Stimulated activated CD8-positive, alpha-beta memory T cell treated with anti-CD3 and anti-CD28 coated beads, Interleukin-2, amount 100 ng/mL, for 48 hours (primary cell): ENCODE results near the gene ADA.

Experiments used
- DNase-seq, 2 donors: peaks; one replicate each; pipeline ENCODE4 v3.0.0-alpha.2; 2020; ENCODE audit warnings: low read depth in 2 of 2

The ADA gene

DNA sequence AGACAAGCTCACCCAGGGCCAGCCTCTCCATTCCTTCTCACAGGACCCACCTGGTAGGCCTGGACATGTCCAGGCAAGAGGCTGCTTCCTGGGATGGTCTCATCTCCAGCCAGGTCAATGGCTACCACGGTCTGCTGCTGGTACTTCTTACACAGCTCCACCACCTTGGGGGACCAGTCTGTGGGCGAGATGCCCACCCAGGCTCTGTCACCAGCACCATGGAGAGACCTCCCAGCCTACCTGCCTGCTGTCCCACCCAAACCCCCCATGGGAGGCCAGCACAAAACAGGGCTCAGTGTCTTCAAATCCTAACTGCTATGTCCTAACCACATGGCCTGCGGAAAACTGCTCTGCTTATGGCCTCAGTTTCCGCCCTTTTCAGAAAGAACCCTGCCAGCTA is 27.3 kb downstream of the ADA start:
- DNase-seq, result no peak

DNA sequence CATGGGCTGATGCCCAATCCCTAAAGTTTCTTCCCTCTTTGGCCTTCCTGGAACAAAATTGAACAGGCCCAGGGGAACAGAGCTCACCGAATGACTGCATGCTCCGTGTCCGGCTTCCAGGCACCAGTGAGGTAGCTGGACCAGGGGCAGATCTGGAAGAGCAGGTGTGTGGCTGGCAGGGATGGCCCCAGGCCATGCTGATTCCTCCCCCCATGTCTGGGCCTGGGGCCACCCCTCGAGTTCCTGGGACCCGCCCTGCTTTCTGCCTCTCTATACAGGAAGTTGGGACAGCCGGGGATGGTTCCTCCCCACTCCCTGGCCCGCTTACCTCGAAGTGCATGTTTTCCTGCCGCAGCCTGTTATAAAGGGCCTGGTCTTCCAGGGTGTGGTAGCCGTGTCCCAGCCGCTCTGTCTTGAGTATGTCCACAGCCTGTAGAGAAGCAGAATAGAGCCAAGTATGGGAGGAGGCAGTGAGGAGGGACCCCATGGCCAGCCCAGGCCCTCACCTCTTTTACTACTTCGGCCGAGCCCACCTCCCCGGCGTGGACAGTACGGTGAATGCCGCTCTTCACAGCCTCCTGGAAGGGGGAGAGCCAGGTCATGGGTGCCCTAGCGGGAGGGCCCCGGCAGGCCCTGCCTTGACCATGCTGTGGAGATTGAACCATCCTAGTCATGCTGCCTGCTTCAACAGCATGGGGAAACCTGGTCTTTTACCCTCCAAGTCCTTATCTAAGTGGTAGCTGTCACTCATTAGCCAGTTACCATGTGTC is 28.8 kb downstream of the ADA start:
- DNase-seq, result no peak

DNA sequence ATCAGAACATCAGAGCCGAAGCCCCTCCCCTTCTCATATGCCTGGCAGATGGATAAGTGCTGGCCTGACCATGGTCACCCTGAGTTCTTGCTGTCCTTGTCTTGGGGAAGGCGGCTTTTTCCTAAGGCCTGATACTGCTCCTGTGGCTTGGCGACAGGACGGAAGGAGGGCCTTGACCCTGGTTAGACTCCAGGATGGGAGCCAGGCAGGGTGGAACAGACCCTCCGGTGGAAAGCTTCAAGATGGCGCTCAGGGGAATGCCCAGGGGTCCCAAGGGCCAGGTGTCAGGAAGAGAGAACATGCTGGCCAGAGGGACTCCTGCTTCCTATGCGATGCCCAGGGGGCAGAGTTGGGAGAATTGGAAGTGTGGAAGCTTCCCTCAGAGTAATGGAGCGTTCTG is 29.6 kb downstream of the ADA start:
- no peak for DNase-seq

DNA sequence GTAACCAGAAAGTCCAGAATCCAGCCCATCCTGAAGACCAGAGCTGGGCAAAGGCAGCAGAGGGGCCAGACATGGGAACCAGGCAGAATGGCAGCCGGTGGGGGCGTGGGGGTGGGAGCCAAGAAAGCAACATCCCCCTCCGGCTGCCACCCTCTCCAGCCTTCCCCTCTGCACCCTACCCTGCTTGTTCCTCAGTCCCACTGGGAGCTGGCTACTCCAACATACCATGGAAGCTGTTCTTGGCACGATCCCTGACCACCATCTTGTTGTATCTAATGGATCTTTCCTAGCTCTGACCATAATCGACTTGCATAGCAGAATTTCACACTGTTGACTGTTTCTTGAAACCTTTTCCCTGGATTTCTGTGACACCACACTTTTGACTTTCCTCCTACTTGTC is 30.2 kb downstream of the ADA start:
- no peak for DNase-seq

DNA sequence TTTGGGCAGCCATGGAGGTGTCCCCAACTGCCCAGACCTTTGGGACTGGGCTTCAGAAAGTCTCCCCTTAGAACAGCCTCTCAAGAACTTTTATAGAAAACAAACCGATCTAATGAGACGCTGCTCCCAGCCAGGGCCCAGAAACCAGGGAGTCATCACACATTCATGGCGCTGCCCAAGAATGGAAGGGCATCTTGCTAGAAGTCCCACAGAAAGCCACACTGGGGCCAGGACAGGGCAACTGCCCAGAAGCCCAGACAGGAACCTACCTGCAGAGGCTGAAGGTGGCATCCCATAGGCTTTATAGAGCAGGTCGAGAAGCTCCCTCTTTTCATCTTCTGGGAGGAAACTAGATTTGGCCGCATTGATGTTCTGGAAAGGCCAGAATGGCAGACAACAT is 31.5 kb downstream of the ADA start:
- no peak for DNase-seq

DNA sequence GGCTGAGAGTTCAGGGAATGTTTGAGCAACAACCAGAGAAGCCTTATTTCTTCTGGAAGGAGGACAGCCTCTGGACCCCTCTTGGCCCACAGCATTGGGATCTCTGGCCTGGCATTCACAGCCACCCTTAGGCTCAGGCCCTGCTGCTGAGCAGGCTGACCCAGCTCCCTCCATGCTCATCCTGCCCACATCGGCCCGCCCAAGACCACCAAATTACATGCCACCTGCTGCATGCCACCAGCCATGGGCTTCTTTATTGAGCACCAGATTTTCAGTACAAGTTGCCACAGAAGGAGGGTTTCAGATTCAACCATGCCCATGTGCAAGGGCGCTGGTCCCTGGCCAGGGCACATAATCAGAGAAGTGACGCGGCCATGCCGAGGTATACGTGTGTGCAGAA is 32.2 kb downstream of the ADA start:
- no peak for DNase-seq

DNA sequence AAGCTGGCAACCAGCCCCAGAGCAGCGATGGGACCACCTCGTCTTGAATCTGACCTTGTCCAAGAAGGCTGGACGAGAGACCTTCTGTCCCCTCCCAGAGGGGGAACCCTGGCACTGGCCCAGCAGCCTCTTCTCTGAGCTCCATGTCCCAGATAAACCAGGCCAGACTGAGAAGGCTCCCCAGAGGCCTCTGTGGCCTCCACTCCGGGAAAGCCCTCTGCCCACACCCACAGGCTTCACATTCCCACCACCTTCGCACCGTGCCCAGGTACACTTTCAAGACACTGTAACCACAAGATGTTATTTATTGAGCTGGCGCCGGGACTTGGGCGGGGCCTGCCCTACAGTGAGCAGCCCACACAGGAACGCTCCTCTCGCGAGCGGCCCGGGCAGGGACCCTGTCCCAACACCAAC is 33.2 kb downstream of the ADA start:
- DNase-seq, result peak in 1 of 2 donors; percentile 11

DNA sequence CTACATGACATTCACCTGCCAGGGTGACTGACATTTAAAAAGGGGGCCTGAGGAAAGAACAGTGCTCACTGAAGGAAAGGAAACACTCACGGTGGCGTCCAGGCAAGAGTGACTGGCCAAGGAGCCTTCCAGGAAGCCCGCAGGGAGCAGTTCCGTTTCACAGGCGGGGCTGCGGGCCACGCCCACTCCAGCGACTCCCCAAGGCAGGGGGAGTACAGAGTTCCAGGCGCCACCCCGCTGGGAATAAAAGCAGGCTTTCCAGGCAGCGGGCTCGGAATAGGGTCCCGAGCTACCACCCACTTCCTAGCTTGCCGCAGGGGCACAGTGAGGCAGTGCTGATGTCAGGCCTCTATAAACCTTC is 34.9 kb downstream of the ADA start:
- DNase-seq, result no peak

DNA sequence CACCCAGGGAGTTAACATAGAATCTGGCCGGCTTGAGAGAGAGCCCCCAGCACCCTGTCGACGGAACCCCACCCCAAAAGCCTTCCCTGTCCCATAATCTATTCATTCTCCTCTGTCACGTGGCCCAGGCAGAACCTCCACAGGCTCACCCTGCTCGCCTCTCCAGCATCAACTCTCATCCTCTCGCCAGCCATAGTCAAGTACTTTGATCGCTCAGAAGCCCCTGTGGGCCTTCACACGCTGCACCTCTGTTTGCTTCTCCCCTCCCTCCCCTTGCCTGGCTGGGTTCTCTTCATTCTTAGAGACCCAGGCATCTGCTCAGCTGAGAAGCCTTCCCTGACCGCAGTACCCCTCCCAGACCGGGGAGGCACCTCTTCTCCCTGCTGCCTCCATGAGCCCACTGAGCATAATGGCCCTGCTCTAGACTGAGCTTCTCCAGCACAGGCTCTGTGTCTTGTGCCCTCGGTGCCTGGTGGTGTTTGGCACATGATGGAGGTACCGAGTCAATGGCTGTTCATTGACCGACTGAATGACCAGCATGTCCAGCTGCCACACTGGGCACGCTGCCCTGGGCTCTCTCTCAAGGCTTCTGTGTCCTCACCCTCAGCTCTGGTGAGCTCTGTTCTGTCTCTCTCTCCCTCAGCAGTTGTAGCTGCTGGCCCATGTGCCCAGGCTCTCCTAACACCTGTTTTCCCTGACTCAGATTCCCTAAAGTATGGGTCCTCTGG is 35.5 kb downstream of the ADA start:
- DNase-seq, result no peak

DNA sequence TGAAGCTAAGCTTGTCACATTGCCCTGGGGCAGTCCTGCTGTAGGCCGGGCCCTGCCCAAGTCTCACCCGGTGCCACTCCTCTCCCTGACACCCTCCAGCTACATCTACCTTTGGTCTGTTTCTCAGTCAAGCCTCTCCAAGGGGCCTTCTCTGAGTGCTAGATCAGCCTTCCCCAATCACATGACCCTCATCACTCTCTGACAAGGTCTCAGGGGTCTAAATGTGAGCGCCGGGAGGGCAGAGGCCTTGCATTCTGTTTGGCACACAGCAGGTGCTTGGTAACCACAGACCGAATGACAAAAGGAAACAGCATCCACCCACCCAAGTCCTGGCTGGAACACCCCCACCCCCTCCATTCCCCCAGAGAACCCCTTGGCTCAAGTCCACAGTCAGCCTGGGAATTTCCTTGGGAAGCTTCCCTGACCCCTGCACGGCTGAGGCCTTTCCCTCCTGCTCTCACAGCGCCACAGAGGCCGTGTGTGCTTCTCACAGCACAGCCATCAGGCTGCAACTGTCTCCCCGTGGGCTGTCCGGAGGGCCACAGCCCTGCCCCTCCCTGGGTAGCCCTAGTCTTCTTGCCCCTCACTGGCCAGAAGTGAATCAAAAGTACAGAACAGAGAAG is 36.2 kb downstream of the ADA start:
- no peak for DNase-seq

DNA sequence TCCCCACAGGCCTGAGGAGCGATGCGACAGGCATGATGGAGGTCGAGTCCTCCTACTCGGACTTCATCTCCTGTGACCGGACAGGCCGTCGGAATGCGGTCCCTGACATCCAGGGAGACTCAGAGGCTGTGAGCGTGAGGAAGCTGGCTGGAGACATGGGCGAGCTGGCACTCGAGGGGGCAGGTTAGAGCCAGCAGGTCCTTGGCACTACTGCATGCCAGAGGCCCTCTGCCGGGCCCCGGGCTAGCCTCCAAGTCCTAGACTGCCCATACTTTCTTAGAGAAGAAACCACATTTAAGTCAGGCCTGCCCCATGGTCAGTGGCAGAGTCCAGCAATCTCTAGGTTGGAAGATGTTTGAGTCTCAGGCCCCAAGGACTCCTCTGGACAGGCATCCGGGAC is 37.0 kb downstream of the ADA start:
- DNase-seq, result no peak

DNA sequence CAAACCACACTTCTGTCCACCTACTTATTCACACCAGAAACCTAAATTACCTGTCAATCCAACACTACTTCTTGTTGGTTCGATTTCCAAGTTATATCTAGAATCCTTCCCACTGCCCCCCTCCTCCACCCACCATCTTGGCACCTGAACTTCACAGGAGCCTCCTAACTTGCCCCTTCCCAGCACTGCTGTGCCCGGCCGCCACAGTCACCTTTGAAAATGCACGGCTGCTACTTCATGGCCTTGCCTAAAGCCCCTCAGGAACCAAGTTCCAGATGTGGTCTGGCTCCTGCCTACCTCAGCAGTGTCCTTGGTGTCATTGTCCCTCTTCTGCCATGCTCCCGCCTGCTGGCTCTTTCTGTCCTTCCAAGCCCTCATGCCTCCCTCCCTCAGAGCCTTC is 37.9 kb downstream of the ADA start:
- DNase-seq, result no peak

DNA sequence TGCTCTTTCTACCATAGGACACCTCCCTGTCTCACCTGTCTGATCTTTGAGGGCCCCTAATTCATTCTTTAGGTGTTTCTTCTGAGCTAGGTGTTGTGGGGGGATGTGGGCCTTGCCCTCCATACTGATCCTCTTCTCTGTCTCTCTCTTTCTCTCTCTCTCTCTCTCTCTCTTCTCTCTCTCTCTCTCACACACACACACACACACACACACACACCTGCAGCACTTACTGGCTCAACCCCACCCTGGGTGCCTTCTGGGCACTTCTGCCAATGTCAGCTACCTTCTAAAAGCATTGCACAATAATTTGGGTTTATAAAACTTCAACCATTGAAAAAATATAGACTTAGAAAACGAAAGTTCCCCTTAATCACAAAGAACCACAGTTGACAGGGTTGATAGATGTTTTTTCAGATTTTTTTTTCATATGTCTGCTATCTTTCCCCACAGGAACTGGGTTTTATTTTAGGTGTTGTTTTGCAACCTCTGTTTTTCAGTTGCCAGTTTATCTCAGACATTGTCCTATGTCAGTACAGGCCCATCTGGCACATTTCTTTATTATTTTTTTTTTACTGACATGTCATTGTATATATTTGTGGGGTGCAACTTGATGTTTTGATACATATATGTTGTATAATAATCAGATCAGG is 41.1 kb downstream of the ADA start:
- no peak for DNase-seq

DNA sequence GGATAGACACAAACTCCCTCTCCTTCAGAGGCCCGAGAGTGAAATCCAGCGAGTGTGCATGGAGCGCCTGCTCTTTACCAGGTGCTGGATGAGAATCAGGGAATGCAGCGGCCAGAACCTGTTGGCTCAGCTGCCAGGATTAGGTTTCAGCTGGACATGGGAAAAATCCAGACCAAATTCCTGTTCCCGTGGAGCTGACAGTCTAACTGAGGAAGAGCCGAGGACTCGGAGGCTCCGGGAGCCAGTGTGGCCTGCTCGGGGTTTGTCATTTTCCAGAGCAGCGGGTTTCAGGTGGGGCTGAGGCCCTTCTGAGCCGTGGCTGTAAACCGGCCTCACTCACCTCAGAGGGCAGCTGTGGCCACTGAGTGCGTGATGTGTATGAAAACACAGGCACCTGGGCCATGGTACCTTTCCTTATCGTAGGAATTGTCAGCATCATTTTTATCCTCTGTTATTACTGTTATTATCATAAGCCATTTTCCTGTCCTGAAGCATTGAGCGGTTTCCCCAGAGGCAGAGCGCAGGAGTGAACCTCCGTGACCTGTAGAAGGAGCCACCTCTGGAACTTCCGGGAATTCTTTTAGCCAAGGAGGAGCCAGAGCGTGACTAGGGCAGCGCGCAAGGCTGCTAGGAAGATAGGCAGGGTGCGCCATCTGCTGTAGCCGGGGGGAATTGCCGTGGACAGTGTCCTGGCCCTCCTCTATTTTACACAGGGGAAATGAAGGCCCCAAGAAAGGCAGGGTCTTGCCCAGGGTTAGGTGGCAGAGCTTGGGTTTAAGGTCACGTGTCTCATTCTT is 41.8 kb downstream of the ADA start:
- DNase-seq, result peak; percentile 65 to 81

DNA sequence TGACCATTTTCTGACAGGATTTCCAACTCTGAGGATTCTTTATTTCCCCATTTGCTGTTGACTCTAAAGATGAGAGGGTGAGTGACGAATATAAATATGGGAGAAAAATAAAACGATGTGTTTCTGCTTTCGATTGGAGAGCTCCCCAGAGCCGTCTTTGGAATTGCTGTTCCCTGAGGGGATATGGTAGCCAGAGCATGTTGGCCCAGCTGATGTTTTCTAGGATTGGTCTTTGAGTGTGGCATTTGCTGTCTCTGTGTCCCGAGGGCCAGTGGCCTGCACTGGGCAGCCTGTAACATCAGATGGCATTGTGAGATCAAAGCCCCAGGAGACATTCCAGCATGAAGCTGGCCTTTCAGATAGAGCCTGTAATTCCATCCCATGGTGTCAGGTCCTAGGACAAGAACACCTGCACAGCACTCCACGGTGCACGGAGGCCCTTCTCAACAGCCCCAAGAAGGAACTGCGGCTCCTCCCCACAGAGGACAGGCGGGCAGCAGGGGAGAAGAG is 42.4 kb downstream of the ADA start:
- DNase-seq, result no peak

DNA sequence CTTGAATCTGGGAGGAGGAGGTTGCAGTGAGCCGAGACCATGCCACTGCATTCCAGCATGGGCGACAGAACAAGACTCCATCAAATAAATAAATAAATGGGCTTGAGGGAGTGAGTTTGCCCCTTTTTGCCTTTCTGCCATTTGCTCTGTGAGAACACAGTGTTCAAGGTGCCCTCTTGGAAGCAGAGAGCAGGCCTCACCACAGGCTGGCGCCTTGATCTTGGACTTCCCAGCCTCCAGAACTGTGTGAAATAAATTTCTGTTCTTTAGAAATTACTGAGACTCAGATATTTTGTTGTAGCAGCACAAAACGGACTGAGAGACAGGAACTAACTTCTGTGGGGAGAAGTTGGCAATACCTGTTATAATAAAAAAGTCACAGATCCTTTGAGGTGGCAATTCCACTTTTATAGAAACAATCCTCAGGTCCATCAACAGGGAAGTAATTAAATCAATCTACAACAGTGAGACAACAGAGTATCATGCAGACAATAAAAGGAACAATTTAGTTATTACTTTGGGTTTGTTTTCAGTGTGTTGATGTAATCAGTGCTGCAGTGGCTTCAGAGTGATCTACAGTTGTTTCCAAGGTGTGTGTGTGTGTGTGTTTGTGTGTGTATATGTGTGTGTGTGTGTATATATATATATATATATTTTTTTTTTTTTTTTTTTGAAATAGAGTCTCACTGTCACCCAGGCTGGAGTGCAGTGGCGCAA is 44.6 kb downstream of the ADA start:
- DNase-seq, result no peak

DNA sequence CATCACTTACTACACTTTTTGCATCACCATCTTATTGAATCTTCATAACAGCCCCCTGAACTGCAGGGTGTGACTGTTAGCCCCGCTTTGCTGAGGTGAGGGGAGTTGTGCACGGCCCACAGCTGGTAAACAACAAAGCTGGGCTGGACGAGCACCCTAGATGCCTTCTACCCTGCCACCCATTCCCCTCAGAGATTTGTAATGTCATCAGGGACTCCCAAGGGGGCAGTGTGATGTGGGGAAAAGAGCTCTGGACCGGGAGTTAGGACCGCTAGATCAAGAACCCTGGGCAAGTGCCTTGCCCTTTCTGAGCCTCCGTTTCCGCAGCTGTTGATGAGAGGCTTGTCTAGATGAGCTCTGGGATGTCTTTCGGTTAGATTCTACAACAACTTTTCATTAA is 48.2 kb downstream of the ADA start:
- DNase-seq, result no peak

DNA sequence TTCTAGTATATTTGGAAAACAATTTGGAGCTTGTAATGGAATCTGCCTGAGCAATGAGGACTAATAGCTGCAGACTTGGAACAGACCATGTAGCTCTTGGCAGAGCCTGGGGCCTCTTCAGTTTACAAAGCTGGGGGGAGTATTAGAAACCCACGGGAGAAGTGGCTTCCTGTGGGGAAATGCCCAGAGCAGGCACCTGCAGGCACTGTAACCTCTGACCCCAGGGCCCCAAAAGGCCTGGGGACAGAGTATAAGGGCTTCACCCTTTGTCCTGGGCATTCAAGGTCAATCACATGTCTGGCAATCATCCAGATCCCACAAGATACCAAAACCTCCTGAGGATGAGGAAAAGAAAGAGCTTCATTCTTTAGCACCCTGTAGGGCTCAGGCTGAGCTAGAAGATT is 49.7 kb downstream of the ADA start:
- DNase-seq, result no peak

DNA sequence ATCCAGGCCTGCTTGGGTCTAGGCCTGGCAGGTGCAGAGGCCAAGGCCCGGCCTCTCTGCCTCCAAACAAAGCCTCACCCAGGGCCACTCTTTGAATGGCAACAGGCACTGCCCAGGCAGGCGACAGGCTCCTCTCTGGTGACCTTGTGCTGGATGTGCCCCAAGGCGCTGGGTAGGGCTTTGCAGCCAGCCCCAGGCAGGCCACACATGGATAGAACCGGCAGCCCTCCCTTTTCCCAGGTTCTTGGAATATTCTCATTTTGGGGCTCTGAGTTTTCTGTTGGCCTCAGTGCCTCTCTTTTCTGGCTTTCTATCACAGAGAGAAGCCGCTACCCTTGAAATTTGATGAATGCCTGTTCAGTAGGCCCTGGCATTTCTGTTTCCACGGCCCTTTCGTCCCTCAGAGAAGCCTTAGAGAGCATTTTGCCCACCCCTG is 50.2 kb downstream of the ADA start:
- DNase-seq, result no peak

DNA sequence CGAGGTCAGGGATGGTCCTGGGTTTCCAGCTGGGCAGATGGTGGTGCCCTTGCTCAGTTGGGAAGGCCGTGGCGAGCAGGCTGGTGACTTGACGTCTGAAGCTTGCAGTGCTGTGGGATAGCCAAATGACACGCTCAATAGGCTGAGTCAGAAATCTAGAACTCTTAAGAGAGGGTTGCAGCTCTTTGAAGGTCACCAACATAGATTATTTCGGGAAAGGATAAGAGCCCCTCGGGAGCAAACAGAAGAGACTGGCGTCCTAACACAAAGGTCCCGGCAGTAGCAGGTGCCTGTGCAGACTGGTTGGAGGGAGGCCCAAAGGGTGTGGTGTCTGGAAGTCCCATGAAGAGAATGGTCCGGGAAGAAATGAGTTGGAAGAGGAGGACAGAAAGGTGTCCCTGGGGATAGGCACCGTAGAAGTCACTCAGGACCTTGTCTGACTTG is 50.7 kb downstream of the ADA start:
- DNase-seq, result no peak

DNA sequence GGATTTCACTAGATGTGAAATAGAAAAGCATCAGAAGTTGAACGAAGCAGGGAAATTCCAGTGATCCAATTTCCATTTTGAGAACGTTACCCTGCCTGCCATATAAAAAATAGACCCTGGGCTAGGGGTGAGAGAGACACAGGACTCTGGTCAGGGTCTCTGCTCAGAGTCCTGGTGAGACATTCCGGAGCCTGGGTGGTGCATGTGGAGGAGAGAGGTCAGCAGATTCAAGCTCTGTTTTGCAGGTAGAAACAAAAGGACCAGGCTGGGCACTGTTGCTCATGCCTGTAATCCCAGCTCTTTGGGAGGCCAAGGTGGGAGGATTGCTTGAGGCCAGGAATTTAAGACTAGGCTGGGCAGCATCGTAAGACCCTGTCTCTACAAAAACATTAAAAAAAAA is 51.2 kb downstream of the ADA start:
- DNase-seq, result no peak
